NT2/D1 (cell line): Measurements from ENCODE around the gene SLC6A12.

Experiments used
- DNase-seq: peaks from one replicate; pipeline ENCODE4 v3.0.0-alpha.2; 2011; ENCODE audit warnings: low read depth, low spot score
- H3K27me3 ChIP-seq: 2 replicates; pipeline ENCODE4 v1.6.0; 2011; ENCODE audit warnings: mild to moderate bottlenecking; ENCODE audit not compliant: insufficient read length, insufficient read depth
- H3K36me3 ChIP-seq: 2 replicates; pipeline ENCODE4 v1.6.1; 2011; ENCODE audit warnings: mild to moderate bottlenecking, low read length, mixed read lengths; ENCODE audit not compliant: insufficient read depth, insufficient read length
- H3K4me1 ChIP-seq: 2 replicates; pipeline ENCODE4 v1.5.1; 2011; ENCODE audit not compliant: insufficient read depth, insufficient read length
- H3K4me3 ChIP-seq: 2 replicates; pipeline ENCODE4 v1.5.1; 2011; ENCODE audit warnings: low read depth; ENCODE audit not compliant: insufficient read length
- H3K9ac ChIP-seq: 2 replicates; pipeline ENCODE4 v1.6.0; 2011; ENCODE audit warnings: low read depth; ENCODE audit not compliant: insufficient read length
- H3K9me3 ChIP-seq: 2 replicates; pipeline ENCODE4 v1.5.1; 2011; ENCODE audit warnings: mild to moderate bottlenecking, low read length; ENCODE audit not compliant: insufficient read depth
- SUZ12 ChIP-seq: IDR thresholded peaks from 2 replicates; pipeline ENCODE4 v1.6.1; 2011; ENCODE audit not compliant: insufficient read length, insufficient read depth; ENCODE audit errors: extremely low read depth
- YY1 ChIP-seq: IDR thresholded peaks from 2 replicates; pipeline ENCODE4 v1.6.1; 2011; ENCODE audit not compliant: insufficient read length, insufficient read depth
- ZNF274 ChIP-seq: IDR thresholded peaks from 2 replicates; pipeline ENCODE4 v1.6.1; 2011; ENCODE audit warnings: mild to moderate bottlenecking, low read depth, low read length

Gene SLC6A12

GRCh38 chr12:227923-228845 lies 14.2 kb upstream of the SLC6A12 start:
- H3K36me3 ChIP-seq = no peaks in the 10 kb centered on the region
- no peak for DNase-seq
- H3K9me3 ChIP-seq = no peaks in the 10 kb centered on the region
- no peak overlapping the region for H3K4me3 ChIP-seq
- peaks cover 3% of the 10 kb centered on the region for H3K27me3 ChIP-seq
- TF ChIP-seq ZNF274 (no peak), YY1 (no peak), SUZ12 (no peak)
- no peak overlapping the region for H3K9ac ChIP-seq
- H3K4me1 ChIP-seq = peaks cover 17% of the 10 kb centered on the region

- no peak overlapping the region for H3K4me3 ChIP-seq
- peaks cover 9% of the 10 kb centered on the region for H3K4me1 ChIP-seq
- no peaks in the 10 kb centered on the region for H3K36me3 ChIP-seq
- H3K9me3 ChIP-seq = no peaks in the 10 kb centered on the region
- no peak for DNase-seq
- H3K27me3 ChIP-seq = peaks cover 3% of the 10 kb centered on the region
- H3K9ac ChIP-seq = no peak overlapping the region
- TF ChIP-seq YY1 (no peak), SUZ12 (no peak), ZNF274 (no peak)
Observed at GRCh38 chr12:227286-227915, 13.4 kb upstream of the SLC6A12 start.

GRCh38 chr12:226401-226800 lies 12.4 kb upstream of the SLC6A12 start:
- DNase-seq = no peak
- H3K4me3 ChIP-seq = no peak overlapping the region
- H3K36me3 ChIP-seq = no peaks in the 10 kb centered on the region
- H3K4me1 ChIP-seq = peaks cover 9% of the 10 kb centered on the region
- peaks cover 3% of the 10 kb centered on the region for H3K27me3 ChIP-seq
- no peak overlapping the region for H3K9ac ChIP-seq
- no peaks in the 10 kb centered on the region for H3K9me3 ChIP-seq
- no peak for TF ChIP-seq ZNF274
- TF ChIP-seq YY1 = no peak
- TF ChIP-seq SUZ12 = no peak

GRCh38 chr12:225012-225411 lies 11.1 kb upstream of the SLC6A12 start:
- no peak overlapping the region for H3K4me3 ChIP-seq
- DNase-seq = no peak
- no peaks in the 10 kb centered on the region for H3K36me3 ChIP-seq
- TF ChIP-seq YY1 (no peak), SUZ12 (no peak), ZNF274 (no peak)
- H3K9ac ChIP-seq = no peak overlapping the region
- peaks cover 3% of the 10 kb centered on the region for H3K27me3 ChIP-seq
- no peaks in the 10 kb centered on the region for H3K9me3 ChIP-seq
- H3K4me1 ChIP-seq = peaks cover 17% of the 10 kb centered on the region

- no peaks in the 10 kb centered on the region for H3K36me3 ChIP-seq
- no peak overlapping the region for H3K4me3 ChIP-seq
- H3K4me1 ChIP-seq = peaks cover 17% of the 10 kb centered on the region
- H3K27me3 ChIP-seq = peaks cover 3% of the 10 kb centered on the region
- DNase-seq = no peak
- no peaks in the 10 kb centered on the region for H3K9me3 ChIP-seq
- no peak overlapping the region for H3K9ac ChIP-seq
- TF ChIP-seq YY1 (no peak), ZNF274 (no peak), SUZ12 (no peak)
Observed at GRCh38 chr12:224330-224729, 10.4 kb upstream of the SLC6A12 start.

GRCh38 chr12:223841-224240 lies 9.9 kb upstream of the SLC6A12 start:
- H3K4me3 ChIP-seq = no peak overlapping the region
- no peak for DNase-seq
- peaks cover 17% of the 10 kb centered on the region for H3K4me1 ChIP-seq
- peaks cover 3% of the 10 kb centered on the region for H3K27me3 ChIP-seq
- no peak for TF ChIP-seq ZNF274
- TF ChIP-seq SUZ12 = no peak
- TF ChIP-seq YY1 = no peak
- no peak overlapping the region for H3K9ac ChIP-seq
- no peaks in the 10 kb centered on the region for H3K9me3 ChIP-seq
- H3K36me3 ChIP-seq = no peaks in the 10 kb centered on the region

- Histone ChIP-seq H3K4me1 (peaks cover 22% of the 10 kb centered on the region), H3K9ac (no peak overlapping the region), H3K27me3 (no peaks in the 10 kb centered on the region), H3K36me3 (no peaks in the 10 kb centered on the region), H3K4me3 (no peak overlapping the region), H3K9me3 (no peaks in the 10 kb centered on the region)
- no peak for DNase-seq
- TF ChIP-seq SUZ12 (no peak), YY1 (no peak), ZNF274 (no peak)
Observed at GRCh38 chr12:221736-222135, 7.8 kb upstream of the SLC6A12 start.
